ENCODE results near the gene ACTA2.

The ACTA2 gene

DNA sequence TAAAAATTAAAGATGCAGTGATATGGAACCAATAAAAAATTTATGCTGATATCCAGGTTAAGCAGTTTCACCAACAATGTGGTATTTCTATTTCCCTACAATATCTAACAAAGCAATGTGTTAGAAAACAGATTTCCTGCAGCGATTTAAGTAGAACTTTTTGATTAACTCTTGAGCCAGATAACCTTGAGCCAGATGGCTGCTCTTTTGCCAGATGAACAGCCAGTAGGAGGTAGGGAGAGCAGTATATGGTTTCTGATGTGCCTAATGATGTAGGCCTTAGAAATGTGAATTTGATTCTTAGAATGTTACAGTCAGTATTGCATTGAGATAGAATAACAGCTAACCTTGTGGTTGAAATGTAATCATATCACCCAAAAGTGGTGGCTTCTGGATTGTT is 41.5 kb downstream of the ACTA2 start:
- H3K36me3 Mint-ChIP-seq (ENCODE audit: low read depth), result no peaks in the 10 kb centered on the region
- H3K9me3 Mint-ChIP-seq, result no peaks in the 10 kb centered on the region
- H3K27ac Mint-ChIP-seq, result peak overlapping the region in 1 of 3 experiments; percentile 57
- no peaks in the 10 kb centered on the region for H3K27me3 Mint-ChIP-seq (ENCODE audit: low read depth)
- TF ChIP-seq, protein P1, sequence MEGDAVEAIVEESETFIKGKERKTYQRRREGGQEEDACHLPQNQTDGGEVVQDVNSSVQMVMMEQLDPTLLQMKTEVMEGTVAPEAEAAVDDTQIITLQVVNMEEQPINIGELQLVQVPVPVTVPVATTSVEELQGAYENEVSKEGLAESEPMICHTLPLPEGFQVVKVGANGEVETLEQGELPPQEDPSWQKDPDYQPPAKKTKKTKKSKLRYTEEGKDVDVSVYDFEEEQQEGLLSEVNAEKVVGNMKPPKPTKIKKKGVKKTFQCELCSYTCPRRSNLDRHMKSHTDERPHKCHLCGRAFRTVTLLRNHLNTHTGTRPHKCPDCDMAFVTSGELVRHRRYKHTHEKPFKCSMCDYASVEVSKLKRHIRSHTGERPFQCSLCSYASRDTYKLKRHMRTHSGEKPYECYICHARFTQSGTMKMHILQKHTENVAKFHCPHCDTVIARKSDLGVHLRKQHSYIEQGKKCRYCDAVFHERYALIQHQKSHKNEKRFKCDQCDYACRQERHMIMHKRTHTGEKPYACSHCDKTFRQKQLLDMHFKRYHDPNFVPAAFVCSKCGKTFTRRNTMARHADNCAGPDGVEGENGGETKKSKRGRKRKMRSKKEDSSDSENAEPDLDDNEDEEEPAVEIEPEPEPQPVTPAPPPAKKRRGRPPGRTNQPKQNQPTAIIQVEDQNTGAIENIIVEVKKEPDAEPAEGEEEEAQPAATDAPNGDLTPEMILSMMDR (IDR thresholded peaks at IDR 0.05; ENCODE audit: unreplicated experiment in 3 of 3), result no peak
- no peak overlapping the region for H3K4me3 Mint-ChIP-seq
- peaks cover 43% of the 10 kb centered on the region for H3K4me1 Mint-ChIP-seq

DNA sequence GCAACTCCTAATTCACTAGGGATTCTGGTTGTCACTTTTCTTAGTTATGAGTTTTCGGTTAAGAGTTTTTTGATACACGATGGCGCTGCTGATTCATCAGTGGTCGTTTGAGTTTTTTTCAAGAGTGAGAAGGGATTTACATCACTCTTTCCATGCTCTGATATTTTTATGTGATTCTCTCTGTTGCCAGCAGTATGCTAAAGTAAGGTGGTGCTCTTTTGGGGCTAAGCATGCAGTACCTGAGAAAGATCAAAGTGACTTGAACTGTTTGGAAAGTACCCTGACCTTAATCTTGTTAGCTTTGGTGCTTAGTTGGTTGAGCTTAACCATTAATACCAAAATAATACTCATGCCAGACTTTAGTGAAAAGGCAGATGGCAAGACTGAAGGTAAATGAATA is 44.4 kb downstream of the ACTA2 start:
- H3K36me3 Mint-ChIP-seq (ENCODE audit: low read depth), result no peaks in the 10 kb centered on the region

DNA sequence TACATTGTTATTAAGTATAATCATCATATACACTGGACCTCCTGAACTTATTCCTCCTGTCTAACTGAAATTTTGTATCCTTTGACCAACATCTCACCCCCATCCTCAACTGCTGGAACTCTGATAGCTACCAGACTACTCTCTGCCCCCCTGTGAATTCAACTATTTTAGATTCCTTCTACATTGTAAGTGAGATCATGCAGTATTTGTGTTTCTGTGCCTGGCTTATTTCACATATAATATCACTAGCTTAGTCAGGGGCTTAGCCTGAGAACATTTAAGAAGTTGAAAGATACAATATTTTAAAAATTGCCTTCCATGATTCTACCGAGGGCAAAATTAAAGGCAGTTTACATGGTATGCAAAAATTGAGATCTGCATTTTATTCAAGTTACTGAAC is 45.7 kb downstream of the ACTA2 start:
- Mint-ChIP-seq H3K27me3 (ENCODE audit: low read depth) (no peaks in the 10 kb centered on the region), H3K27ac (no peak overlapping the region), H3K36me3 (ENCODE audit: low read depth) (no peaks in the 10 kb centered on the region), H3K4me3 (no peak overlapping the region), H3K9me3 (no peaks in the 10 kb centered on the region), H3K4me1 (peaks cover 10% of the 10 kb centered on the region)
- TF ChIP-seq, protein P1 (IDR thresholded peaks at IDR 0.05; ENCODE audit: unreplicated experiment in 3 of 3), result no peak

More for the DNA sequence above, 44.4 kb downstream of the ACTA2 start:
- TF ChIP-seq, protein P1 (IDR thresholded peaks at IDR 0.05; ENCODE audit: unreplicated experiment in 3 of 3), result no peak
- Mint-ChIP-seq H3K4me3 (no peak overlapping the region), H3K27me3 (ENCODE audit: low read depth) (no peaks in the 10 kb centered on the region), H3K4me1 (peaks cover 18% of the 10 kb centered on the region), H3K9me3 (no peaks in the 10 kb centered on the region), H3K27ac (no peak overlapping the region)

DNA sequence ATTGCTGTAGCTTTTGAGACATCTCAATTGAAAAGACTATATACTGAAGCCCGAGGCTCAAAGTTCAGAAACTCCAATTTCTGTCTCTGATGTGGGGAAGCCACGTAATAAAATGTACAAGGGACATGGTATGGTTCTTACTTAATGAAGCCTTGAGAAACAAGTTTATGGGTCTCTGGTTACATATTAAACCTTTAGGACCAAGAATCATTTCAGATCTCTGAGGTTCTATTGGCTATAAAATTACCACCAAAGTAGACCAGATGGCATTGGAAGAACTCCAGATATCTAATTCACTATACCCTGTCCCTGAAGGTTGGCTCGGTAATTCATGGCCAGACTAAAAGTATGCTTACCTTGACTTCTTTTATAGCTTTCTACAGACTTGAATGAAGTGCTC is 48.9 kb downstream of the ACTA2 start:
- H3K27ac Mint-ChIP-seq, result no peak overlapping the region
- TF ChIP-seq, protein P1 (IDR thresholded peaks at IDR 0.05; ENCODE audit: unreplicated experiment in 3 of 3), result no peak
- no peaks in the 10 kb centered on the region for H3K36me3 Mint-ChIP-seq (ENCODE audit: low read depth)
- H3K27me3 Mint-ChIP-seq (ENCODE audit: low read depth), result no peaks in the 10 kb centered on the region
- no peaks in the 10 kb centered on the region for H3K9me3 Mint-ChIP-seq
- H3K4me3 Mint-ChIP-seq, result no peak overlapping the region
- H3K4me1 Mint-ChIP-seq, result no peaks in the 10 kb centered on the region

DNA sequence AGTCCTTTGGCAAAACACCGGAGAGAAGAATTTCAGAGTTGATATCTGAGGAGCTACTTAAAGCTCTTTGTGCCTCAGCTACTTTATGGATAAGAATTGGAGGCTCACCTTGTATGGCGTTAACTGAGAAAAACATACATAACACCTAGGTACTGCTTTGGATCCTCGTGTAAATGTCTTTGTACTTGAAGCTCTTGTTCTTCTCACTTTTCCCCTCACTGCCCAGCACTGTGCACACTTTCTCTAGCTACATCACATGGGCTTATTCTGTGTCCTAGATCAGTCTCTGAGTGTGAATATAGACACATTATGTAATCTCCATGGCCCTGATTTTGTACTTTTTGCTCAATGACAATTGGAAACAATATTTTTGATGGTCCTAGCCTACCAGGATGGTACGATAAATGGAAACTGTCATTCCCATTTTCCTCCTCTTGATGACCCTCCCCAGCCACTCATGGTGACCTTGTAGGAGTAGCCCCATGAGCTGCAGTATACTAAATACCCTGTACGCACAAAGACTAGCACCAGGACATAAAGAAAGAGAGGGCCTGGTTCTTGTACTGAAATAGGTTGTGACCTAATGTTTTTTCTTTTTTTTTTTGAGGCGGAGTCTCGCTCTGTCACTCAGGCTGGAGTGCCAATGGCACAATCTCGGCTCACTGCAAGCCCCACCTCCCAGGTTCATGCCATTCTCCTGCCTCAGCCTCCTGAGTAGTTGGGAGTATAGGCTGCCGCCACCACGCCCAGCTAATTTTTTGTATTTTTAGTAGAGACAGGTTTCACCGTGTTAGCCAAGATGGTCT is 50.4 kb downstream of the ACTA2 start:
- TF ChIP-seq, protein P1 (IDR thresholded peaks at IDR 0.05; ENCODE audit: unreplicated experiment in 3 of 3), result no peak
- no peaks in the 10 kb centered on the region for H3K36me3 Mint-ChIP-seq (ENCODE audit: low read depth)
- no peak overlapping the region for H3K4me3 Mint-ChIP-seq
- no peaks in the 10 kb centered on the region for H3K9me3 Mint-ChIP-seq
- H3K27me3 Mint-ChIP-seq (ENCODE audit: low read depth), result no peaks in the 10 kb centered on the region
- H3K27ac Mint-ChIP-seq, result no peak overlapping the region
- peaks cover 2% of the 10 kb centered on the region for H3K4me1 Mint-ChIP-seq
